HEK293T (cell line): ENCODE measurements around the gene MFSD6.
"Not testable (repeated sequence)": the region's sequence is repeated elsewhere in the genome, so short reads cannot be mapped to it uniquely, and the experiment has no call there.

ENCODE experiments used
- CTCF ChIA-PET: fragments of 350-600 bp; formaldehyde crosslinking; extraction: SDS; loops from one replicate; lab custom pipeline; 2021; ENCODE audit warnings: antibody characterized with exemption, inconsistent platforms; lab: Yijun Ruan, JAX
- POLR2A ChIA-PET: fragments of 350-600 bp; formaldehyde crosslinking; extraction: SDS; loops from one replicate; lab custom pipeline; 2020; ENCODE audit warnings: antibody characterized with exemption, inconsistent platforms; lab: Yijun Ruan, JAX
- DNase-seq: peaks from one replicate; pipeline ENCODE4 v3.0.0; 2012; ENCODE audit warnings: mixed read lengths; ENCODE audit errors: extremely low spot score
- ARNT ChIP-seq: fragments of 450-650 bp; IDR thresholded peaks from 2 replicates; pipeline ENCODE4 v1.6.1; 2017; ENCODE audit warnings: mild to moderate bottlenecking
- BHLHE40 ChIP-seq: fragments of 450-650 bp; IDR thresholded peaks from 2 replicates; pipeline ENCODE4 v1.6.1; 2016; ENCODE audit warnings: mild to moderate bottlenecking, moderate library complexity, borderline replicate concordance
- CTBP1 ChIP-seq: fragments of 450-650 bp; IDR thresholded peaks from 2 replicates; pipeline ENCODE4 v1.6.1; 2016; ENCODE audit warnings: borderline replicate concordance
- ELF4 ChIP-seq: fragments of 450-650 bp; IDR thresholded peaks from 2 replicates; pipeline ENCODE4 v1.6.1; 2017; ENCODE audit warnings: antibody characterized with exemption
- FOXA1 ChIP-seq: fragments of 450-650 bp; IDR thresholded peaks from 2 replicates; pipeline ENCODE4 v1.6.1; 2016; ENCODE audit warnings: mild to moderate bottlenecking
- FOXK2 ChIP-seq: fragments of 450-650 bp; IDR thresholded peaks from 2 replicates; pipeline ENCODE4 v1.6.1; 2016; ENCODE audit warnings: mild to moderate bottlenecking
- FOXM1 ChIP-seq: fragments of 450-650 bp; IDR thresholded peaks from 2 replicates; pipeline ENCODE4 v1.6.1; 2017; ENCODE audit warnings: mild to moderate bottlenecking, borderline replicate concordance
- HDGF ChIP-seq: fragments of 450-650 bp; IDR thresholded peaks from 2 replicates; pipeline ENCODE4 v1.6.1; 2017; ENCODE audit warnings: antibody characterized with exemption, borderline replicate concordance
- L3MBTL2 ChIP-seq: fragments of 450-650 bp; conservative IDR thresholded peaks from 2 replicates; pipeline ENCODE4 v1.6.1; 2016; ENCODE audit warnings: mild to moderate bottlenecking
- LEF1 ChIP-seq: fragments of 450-650 bp; IDR thresholded peaks from 2 replicates; pipeline ENCODE4 v1.6.1; 2017; ENCODE audit warnings: mild to moderate bottlenecking, borderline replicate concordance
- NFRKB ChIP-seq: fragments of 450-650 bp; IDR thresholded peaks from 2 replicates; pipeline ENCODE4 v1.6.1; 2016; ENCODE audit warnings: mild to moderate bottlenecking, moderate library complexity
- PKNOX1 ChIP-seq: fragments of 450-650 bp; IDR thresholded peaks from 2 replicates; pipeline ENCODE4 v1.6.1; 2016
- SP1 ChIP-seq: fragments of 450-650 bp; IDR thresholded peaks from 2 replicates; pipeline ENCODE4 v1.6.1; 2017
- SUZ12 ChIP-seq: fragments of 450-650 bp; IDR thresholded peaks from 2 replicates; pipeline ENCODE4 v1.6.1; 2016; ENCODE audit warnings: mild to moderate bottlenecking
- TARDBP ChIP-seq: fragments of 450-650 bp; IDR thresholded peaks from 2 replicates; pipeline ENCODE4 v1.6.1; 2016
- ZNF384 ChIP-seq: fragments of 450-650 bp; IDR thresholded peaks from 2 replicates; pipeline ENCODE4 v1.6.1; 2016

MFSD6 gene

GRCh38 chr2:190482451-190482850, 74.3 kb downstream of the MFSD6 start:
- POLR2A ChIA-PET = no interaction called here
- no peak for DNase-seq
- CTCF ChIA-PET = interaction anchor here (0.6 kb wide), 1 partner anchor 89 kb away, joined by 3 read pairs; no protein-coding TSS in a partner anchor
- TF ChIP-seq ARNT = no peak

GRCh38 chr2:190486037-190486623, 78.0 kb downstream of the MFSD6 start:
- ChIA-PET POLR2A (no interaction called here), CTCF (no interaction called here)
- no peak for TF ChIP-seq L3MBTL2
- TF ChIP-seq TARDBP = no peak
- TF ChIP-seq ELF4 = no peak
- no peak for TF ChIP-seq HDGF
- no peak for TF ChIP-seq FOXA1
- TF ChIP-seq FOXM1 = no peak
- no peak for TF ChIP-seq ARNT
- TF ChIP-seq BHLHE40 = no peak
- TF ChIP-seq FOXK2 = no peak
- TF ChIP-seq LEF1 = no peak
- TF ChIP-seq SP1 = no peak
- no peak for DNase-seq

- CTCF ChIA-PET = interaction anchor here (0.6 kb wide), 1 partner anchor 404 kb away, joined by 4 read pairs; no protein-coding TSS in a partner anchor
- no peak for TF ChIP-seq SUZ12
- no peak for TF ChIP-seq BHLHE40
- no peak for TF ChIP-seq L3MBTL2
- no peak for TF ChIP-seq PKNOX1
- no peak for TF ChIP-seq SP1
- no peak for TF ChIP-seq ZNF384
- no peak for TF ChIP-seq FOXK2
- TF ChIP-seq ELF4 = no peak
- no peak for TF ChIP-seq FOXM1
- TF ChIP-seq HDGF = no peak
- TF ChIP-seq FOXA1 = no peak
- TF ChIP-seq CTBP1 = no peak
- POLR2A ChIA-PET = no interaction called here
- DNase-seq = no peak
Measured at GRCh38 chr2:190488516-190489233, 80.5 kb downstream of the MFSD6 start.

- ChIA-PET CTCF (no interaction called here), POLR2A (no interaction called here)
- no peak for TF ChIP-seq SP1
- no peak for TF ChIP-seq CTBP1
- DNase-seq = no peak
Measured at GRCh38 chr2:190489475-190489874, 81.3 kb downstream of the MFSD6 start.

GRCh38 chr2:190490502-190490901, 82.3 kb downstream of the MFSD6 start:
- TF ChIP-seq NFRKB (no peak), FOXK2 (no peak), PKNOX1 (no peak), TARDBP (no peak), CTBP1 (no peak), L3MBTL2 (no peak), SP1 (no peak), BHLHE40 (no peak), ARNT (no peak), FOXM1 (no peak), ELF4 (no peak), SUZ12 (no peak), ZNF384 (no peak), HDGF (no peak)
- DNase-seq = no peak
- ChIA-PET CTCF (no interaction called here), POLR2A (no interaction called here)

- POLR2A ChIA-PET = no interaction called here
Measured at GRCh38 chr2:190493095-190493494, 84.9 kb downstream of the MFSD6 start.

GRCh38 chr2:190494600-190495227, 86.6 kb downstream of the MFSD6 start:
- POLR2A ChIA-PET, DNase-seq, CTCF ChIA-PET: not testable (repeated sequence)

More at GRCh38 chr2:190493095-190493494, 84.9 kb downstream of the MFSD6 start:
- no peak for DNase-seq
- CTCF ChIA-PET = no interaction called here
- TF ChIP-seq LEF1 = no peak
- no peak for TF ChIP-seq FOXK2
- no peak for TF ChIP-seq HDGF
- no peak for TF ChIP-seq FOXA1
- no peak for TF ChIP-seq NFRKB
- no peak for TF ChIP-seq ELF4
- no peak for TF ChIP-seq PKNOX1
- TF ChIP-seq CTBP1 = no peak
- no peak for TF ChIP-seq ZNF384
- no peak for TF ChIP-seq L3MBTL2
- TF ChIP-seq FOXM1 = no peak
